ENCODE results near the gene PACRG.

DNA sequence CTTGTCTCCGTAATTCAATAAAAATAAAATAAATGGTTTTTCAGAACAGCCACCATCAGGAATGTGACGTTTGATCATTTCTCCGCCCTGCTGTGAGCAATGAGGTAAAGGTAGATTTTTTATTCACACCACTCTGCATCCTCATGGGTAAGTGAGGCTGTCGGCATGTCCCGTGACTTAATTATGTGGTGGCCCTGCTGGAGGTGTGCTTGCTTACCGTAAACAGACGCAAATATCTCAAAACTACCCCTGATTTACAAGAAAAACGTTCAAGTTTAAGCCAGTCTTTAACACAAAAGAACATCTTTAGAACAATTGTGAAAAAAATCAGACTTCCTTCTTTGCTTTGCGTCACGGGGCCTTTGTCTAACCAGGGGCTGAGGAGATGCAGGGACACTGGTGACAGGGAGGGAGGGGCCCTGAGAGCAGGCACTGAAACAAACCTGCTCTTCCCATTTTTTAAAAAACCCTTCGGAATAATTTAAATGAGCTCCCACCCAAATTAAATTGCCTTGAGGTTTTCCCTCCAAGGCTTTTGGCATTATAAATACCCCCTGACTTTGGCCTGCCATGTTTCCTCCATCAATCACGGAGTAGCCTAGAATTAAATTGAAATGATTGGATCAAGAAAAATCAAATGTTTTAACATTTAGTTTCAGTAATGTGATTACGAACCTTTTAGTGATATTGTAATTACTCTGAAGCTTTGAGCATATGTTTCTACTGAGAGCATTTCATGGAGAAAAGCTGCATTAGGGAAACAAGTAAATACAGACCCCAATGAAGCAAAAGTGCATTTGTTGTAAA lies 13.6 kb upstream of the PACRG start:
- TF ChIP-seq MXI1 (IDR thresholded peaks at IDR 0.05; ENCODE audit: low read depth, low read length) (0 out of 2 replicates have a peak, but pooled peaks have one; percentile 46), YY1 (IDR thresholded peaks at IDR 0.05; ENCODE audit: low read depth) (no peak), GABPA (IDR thresholded peaks at IDR 0.05; ENCODE audit: low read depth) (no peak), GATA2 (CRISPR knock-in tag; IDR thresholded peaks at IDR 0.05) (peak; percentile 87), POLR2AphosphoS5 (IDR thresholded peaks at IDR 0.05; ENCODE audit: low read depth, low read length) (no peak), JUND (IDR thresholded peaks at IDR 0.05) (no peak), NRF1 (IDR thresholded peaks at IDR 0.05; ENCODE audit: low read depth, low read length) (no peak)
- TF ChIP-seq, protein P1, sequence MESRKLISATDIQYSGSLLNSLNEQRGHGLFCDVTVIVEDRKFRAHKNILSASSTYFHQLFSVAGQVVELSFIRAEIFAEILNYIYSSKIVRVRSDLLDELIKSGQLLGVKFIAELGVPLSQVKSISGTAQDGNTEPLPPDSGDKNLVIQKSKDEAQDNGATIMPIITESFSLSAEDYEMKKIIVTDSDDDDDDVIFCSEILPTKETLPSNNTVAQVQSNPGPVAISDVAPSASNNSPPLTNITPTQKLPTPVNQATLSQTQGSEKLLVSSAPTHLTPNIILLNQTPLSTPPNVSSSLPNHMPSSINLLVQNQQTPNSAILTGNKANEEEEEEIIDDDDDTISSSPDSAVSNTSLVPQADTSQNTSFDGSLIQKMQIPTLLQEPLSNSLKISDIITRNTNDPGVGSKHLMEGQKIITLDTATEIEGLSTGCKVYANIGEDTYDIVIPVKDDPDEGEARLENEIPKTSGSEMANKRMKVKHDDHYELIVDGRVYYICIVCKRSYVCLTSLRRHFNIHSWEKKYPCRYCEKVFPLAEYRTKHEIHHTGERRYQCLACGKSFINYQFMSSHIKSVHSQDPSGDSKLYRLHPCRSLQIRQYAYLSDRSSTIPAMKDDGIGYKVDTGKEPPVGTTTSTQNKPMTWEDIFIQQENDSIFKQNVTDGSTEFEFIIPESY (IDR thresholded peaks at IDR 0.05; ENCODE audit: borderline replicate concordance, low read depth) = no peak
- TF ChIP-seq, protein P2, sequence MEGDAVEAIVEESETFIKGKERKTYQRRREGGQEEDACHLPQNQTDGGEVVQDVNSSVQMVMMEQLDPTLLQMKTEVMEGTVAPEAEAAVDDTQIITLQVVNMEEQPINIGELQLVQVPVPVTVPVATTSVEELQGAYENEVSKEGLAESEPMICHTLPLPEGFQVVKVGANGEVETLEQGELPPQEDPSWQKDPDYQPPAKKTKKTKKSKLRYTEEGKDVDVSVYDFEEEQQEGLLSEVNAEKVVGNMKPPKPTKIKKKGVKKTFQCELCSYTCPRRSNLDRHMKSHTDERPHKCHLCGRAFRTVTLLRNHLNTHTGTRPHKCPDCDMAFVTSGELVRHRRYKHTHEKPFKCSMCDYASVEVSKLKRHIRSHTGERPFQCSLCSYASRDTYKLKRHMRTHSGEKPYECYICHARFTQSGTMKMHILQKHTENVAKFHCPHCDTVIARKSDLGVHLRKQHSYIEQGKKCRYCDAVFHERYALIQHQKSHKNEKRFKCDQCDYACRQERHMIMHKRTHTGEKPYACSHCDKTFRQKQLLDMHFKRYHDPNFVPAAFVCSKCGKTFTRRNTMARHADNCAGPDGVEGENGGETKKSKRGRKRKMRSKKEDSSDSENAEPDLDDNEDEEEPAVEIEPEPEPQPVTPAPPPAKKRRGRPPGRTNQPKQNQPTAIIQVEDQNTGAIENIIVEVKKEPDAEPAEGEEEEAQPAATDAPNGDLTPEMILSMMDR (IDR thresholded peaks at IDR 0.05) = no peak
